B cell (primary cell): Measurements from ENCODE around the gene ZBTB4. TPM values are rescaled to one million over a fixed set of nuclear protein-coding genes. Genes with fewer than 3 reads are reported as not detected.

ENCODE experiments used
- ATAC-seq: fragments of 200-7000 bp; cut with Tn5 transposase; one replicate; pipeline ENCODE4 v1.10.0; 2021; ENCODE audit warnings: low read depth, mild to moderate bottlenecking, moderate number of reproducible peaks, moderate library complexity
- CTCF ChIA-PET: fragments of 350-600 bp; sonication (Branson Sonifier 250); formaldehyde crosslinking; loops from one replicate; lab custom pipeline; 2021; ENCODE audit warnings: antibody characterized with exemption, inconsistent platforms; lab: Charles Lee
- POLR2A ChIA-PET: fragments of 350-600 bp; sonication (Branson Sonifier 250); formaldehyde crosslinking; loops from one replicate; lab custom pipeline; 2021; ENCODE audit warnings: antibody characterized with exemption; lab: Charles Lee
- DNase-seq: peaks from one replicate; pipeline ENCODE4 v3.0.0; 2013
- H2AFZ ChIP-seq: 2 replicates; pipeline ENCODE4 v1.6.1; 2012; ENCODE audit warnings: mild to moderate bottlenecking, low read depth, low read length; ENCODE audit not compliant: insufficient read depth, poor library complexity, severe bottlenecking
- H3K27ac ChIP-seq, 2 donors: 1 replicate in 1 of 2; 2 replicates in 1 of 2; pipeline ENCODE4 v1.5.1; 2012 to 2013; ENCODE audit warnings: low read length in 2 of 2, mild to moderate bottlenecking in 2 of 2, moderate library complexity in 1 of 2
- H3K27me3 ChIP-seq, 4 experiments: fragments of 200-600 bp in 1 of 4; sonication (generic) in 1 of 4; replicated peaks in 1 of 4; 1 replicate in 2 of 4; 2 replicates in 2 of 4; pipeline versions ENCODE4 v1.6.1 to v1.7.0; 2013 to 2016; ENCODE audit warnings: low read length in 3 of 4, mild to moderate bottlenecking in 2 of 4, mixed read lengths in 1 of 4, moderate library complexity in 1 of 4; ENCODE audit not compliant: insufficient read depth in 4 of 4, control insufficient read depth in 3 of 4; ENCODE audit errors: control extremely low read depth in 1 of 4
- H3K36me3 ChIP-seq, 2 experiments: replicated peaks in 1 of 2; 1 replicate in 1 of 2; 2 replicates in 1 of 2; pipeline versions ENCODE4 v1.6.1 to v1.7.1; 2013; ENCODE audit warnings: low read length in 1 of 2; ENCODE audit not compliant: insufficient read depth in 2 of 2, control insufficient read depth in 1 of 2; ENCODE audit errors: control extremely low read depth in 1 of 2, extremely low read depth in 1 of 2
- H3K4me1 ChIP-seq, 2 donors: fragments of 200-600 bp in 1 of 2; sonication (generic) in 1 of 2; 1 replicate in 1 of 2; 2 replicates in 1 of 2; pipeline versions ENCODE4 v1.5.1 to v1.6.1; 2013 to 2017; ENCODE audit warnings: low read length in 2 of 2; ENCODE audit not compliant: control insufficient read depth in 2 of 2, insufficient read depth in 2 of 2
- H3K4me2 ChIP-seq: replicated peaks from 2 replicates; pipeline ENCODE3; 2012; ENCODE audit warnings: mild to moderate bottlenecking, low read depth, low read length; ENCODE audit not compliant: poor library complexity, severe bottlenecking
- H3K4me3 ChIP-seq, 5 experiments: fragments of 200-600 bp in 1 of 5; sonication (generic) in 1 of 5; 1 replicate in 3 of 5; 2 replicates in 2 of 5; pipeline versions ENCODE4 v1.5.1 to v1.7.0; 2011 to 2016; ENCODE audit warnings: low read length in 4 of 5, mild to moderate bottlenecking in 4 of 5, low read depth in 2 of 5, control low read depth in 1 of 5, moderate library complexity in 1 of 5; ENCODE audit not compliant: insufficient read depth in 1 of 5; ENCODE audit errors: control extremely low read depth in 1 of 5, extremely low read depth in 1 of 5
- H3K79me2 ChIP-seq: fragments of 200-600 bp; sonication (generic); one replicate; pipeline ENCODE4 v1.6.0; 2016; ENCODE audit warnings: low read length; ENCODE audit not compliant: control insufficient read depth, insufficient read depth
- H3K9ac ChIP-seq: fragments of 200-600 bp; sonication (generic); 2 replicates; pipeline ENCODE4 v1.6.1; 2017; ENCODE audit warnings: mild to moderate bottlenecking, low read length, moderate library complexity
- H3K9me3 ChIP-seq, 3 donors: one replicate each; pipeline versions ENCODE4 v1.6.1 to v1.7.1; 2013; ENCODE audit warnings: low read length in 2 of 3; ENCODE audit not compliant: control insufficient read depth in 2 of 3, insufficient read depth in 1 of 3; ENCODE audit errors: control extremely low read depth in 1 of 3
- H4K20me1 ChIP-seq: 2 replicates; pipeline ENCODE4 v1.6.0; 2012; ENCODE audit warnings: mild to moderate bottlenecking, low read length; ENCODE audit not compliant: insufficient read depth, control insufficient read depth, poor library complexity, severe bottlenecking
- H3K27ac Mint-ChIP-seq: one replicate; pipeline ENCODE4 v1.8.0; 2021; ENCODE audit warnings: mixed read lengths
- H3K27me3 Mint-ChIP-seq: one replicate; pipeline ENCODE4 v1.8.0; 2021; ENCODE audit warnings: mixed read lengths
- H3K4me1 Mint-ChIP-seq: one replicate; pipeline ENCODE4 v1.8.0; 2021; ENCODE audit warnings: mixed read lengths
- H3K4me3 Mint-ChIP-seq: one replicate; pipeline ENCODE4 v1.8.0; 2021; ENCODE audit warnings: mixed read lengths
- H3K9me3 Mint-ChIP-seq: one replicate; pipeline ENCODE4 v1.8.0; 2022; ENCODE audit warnings: mixed read lengths; ENCODE audit not compliant: insufficient read depth
- EZH2 ChIP-seq: IDR thresholded peaks from 2 replicates; pipeline ENCODE4 v1.6.1; 2012; ENCODE audit warnings: borderline replicate concordance, low read depth, mild to moderate bottlenecking, moderate library complexity, low read length; ENCODE audit not compliant: insufficient read depth, poor library complexity, severe bottlenecking
- WGBS: methylation state at CpG from one replicate; pipeline ENCODE4 v1.1.5; 2013; ENCODE audit warnings: missing lambda C conversion rate; ENCODE audit not compliant: insufficient coverage; 5-methylcytosine and 5-hydroxymethylcytosine counted together
- intact Hi-C: fragments of 100-400 bp; cut with micrococcal nuclease; formaldehyde crosslinking; loops from one replicate; pipeline ENCODE4 v1.10.0; 2022
- polyA plus RNA-seq: library from polyadenylated mRNA; depleted of rRNA; stranded (reverse); fragments of >200 nt; gene quantifications from 2 replicates; pipeline ENCODE4 v1.2.3, GENCODE V29; 2012
- total RNA-seq, 2 donors: library from RNA; stranded (reverse); fragments of 120-200 nt in 1 of 2; gene quantifications; 1 replicate in 1 of 2; 2 replicates in 1 of 2; pipeline versions ENCODE4 v1.2.3 to v1.2.4, GENCODE V29; 2013 to 2022
- TF ChIP-seq, protein P1 (sequence below): fragments of 200-600 bp; IDR thresholded peaks from one replicate; pipeline ENCODE4 v1.8.0; 2022; ENCODE audit warnings: antibody characterized with exemption, mild to moderate bottlenecking

The ZBTB4 gene
- total and polyA plus RNA-seq, 2 donors (not counting 1 experiment from before 2014, with no cell fraction given): 19.2 to 62.4 TPM

DNA sequence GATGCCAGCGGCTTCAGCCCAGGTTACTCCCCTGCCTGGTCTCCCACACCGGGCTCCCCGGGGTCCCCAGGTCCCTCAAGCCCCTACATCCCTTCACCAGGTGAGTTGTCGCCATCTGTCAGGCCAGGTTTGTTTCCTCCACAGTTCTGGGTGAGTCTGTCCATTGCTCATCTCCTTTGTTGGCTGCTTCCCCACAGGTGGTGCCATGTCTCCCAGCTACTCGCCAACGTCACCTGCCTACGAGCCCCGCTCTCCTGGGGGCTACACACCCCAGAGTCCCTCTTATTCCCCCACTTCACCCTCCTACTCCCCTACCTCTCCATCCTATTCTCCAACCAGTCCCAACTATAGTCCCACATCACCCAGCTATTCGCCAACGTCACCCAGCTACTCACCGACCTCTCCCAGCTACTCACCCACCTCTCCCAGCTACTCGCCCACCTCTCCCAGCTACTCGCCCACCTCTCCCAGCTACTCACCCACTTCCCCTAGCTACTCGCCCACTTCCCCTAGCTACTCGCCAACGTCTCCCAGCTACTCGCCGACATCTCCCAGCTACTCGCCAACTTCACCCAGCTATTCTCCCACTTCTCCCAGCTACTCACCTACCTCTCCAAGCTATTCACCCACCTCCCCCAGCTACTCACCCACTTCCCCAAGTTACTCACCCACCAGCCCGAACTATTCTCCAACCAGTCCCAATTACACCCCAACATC is 33.6 kb upstream of the ZBTB4 start:
- 95% methylated on average over 20 of the region's 20 CpGs for WGBS

DNA sequence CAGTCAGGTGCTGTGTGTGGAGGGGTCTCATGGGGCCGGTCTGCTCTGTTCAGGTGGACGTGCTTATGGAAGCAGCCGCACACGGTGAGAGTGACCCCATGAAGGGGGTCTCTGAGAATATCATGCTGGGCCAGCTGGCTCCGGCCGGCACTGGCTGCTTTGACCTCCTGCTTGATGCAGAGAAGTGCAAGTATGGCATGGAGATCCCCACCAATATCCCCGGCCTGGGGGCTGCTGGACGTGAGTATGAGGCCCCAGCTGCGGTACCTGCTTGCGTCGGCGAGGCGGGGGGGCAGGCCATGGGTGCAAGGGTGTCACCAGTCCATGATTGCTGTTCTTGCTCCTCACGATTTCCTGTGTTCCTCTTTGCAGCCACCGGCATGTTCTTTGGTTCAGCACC is 32.7 kb upstream of the ZBTB4 start:
- ChIA-PET POLR2A (no interaction called here), CTCF (interaction anchor here (0.6 to 19.2 kb wide), 4 partner anchors 40 to 157 kb away, joined by 4 to 666 read pairs (median 62); partner anchors contain the start of genes MPDU1, SENP3, SOX15 and TMEM95)
- Mint-ChIP-seq H3K4me3 (no peak overlapping the region), H3K4me1 (no peaks in the 10 kb centered on the region), H3K9me3 (no peaks in the 10 kb centered on the region), H3K27me3 (no peaks in the 10 kb centered on the region), H3K27ac (no peak overlapping the region)
- H3K4me1 ChIP-seq: no peaks in the 10 kb centered on the region
- H2AFZ ChIP-seq: no peak overlapping the region
- no peaks in the 10 kb centered on the region for H4K20me1 ChIP-seq
- no peak overlapping the region for H3K27ac ChIP-seq
- WGBS: 95% methylated on average over 15 of the region's 15 CpGs
- peaks cover 9 to 59% of the 10 kb centered on the region in 2 experiments for H3K36me3 ChIP-seq
- H3K79me2 ChIP-seq: no peaks in the 10 kb centered on the region
- no peak overlapping the region for H3K4me3 ChIP-seq
- TF ChIP-seq, protein P1, sequence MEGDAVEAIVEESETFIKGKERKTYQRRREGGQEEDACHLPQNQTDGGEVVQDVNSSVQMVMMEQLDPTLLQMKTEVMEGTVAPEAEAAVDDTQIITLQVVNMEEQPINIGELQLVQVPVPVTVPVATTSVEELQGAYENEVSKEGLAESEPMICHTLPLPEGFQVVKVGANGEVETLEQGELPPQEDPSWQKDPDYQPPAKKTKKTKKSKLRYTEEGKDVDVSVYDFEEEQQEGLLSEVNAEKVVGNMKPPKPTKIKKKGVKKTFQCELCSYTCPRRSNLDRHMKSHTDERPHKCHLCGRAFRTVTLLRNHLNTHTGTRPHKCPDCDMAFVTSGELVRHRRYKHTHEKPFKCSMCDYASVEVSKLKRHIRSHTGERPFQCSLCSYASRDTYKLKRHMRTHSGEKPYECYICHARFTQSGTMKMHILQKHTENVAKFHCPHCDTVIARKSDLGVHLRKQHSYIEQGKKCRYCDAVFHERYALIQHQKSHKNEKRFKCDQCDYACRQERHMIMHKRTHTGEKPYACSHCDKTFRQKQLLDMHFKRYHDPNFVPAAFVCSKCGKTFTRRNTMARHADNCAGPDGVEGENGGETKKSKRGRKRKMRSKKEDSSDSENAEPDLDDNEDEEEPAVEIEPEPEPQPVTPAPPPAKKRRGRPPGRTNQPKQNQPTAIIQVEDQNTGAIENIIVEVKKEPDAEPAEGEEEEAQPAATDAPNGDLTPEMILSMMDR: no peak
- no peak for TF ChIP-seq EZH2
- H3K4me2 ChIP-seq: no peak overlapping the region
- no peak overlapping the region for H3K9ac ChIP-seq
- intact Hi-C loops: no loop called here
- ATAC-seq (no peak), DNase-seq (peak; percentile 21)
- H3K9me3 ChIP-seq: no peaks in the 10 kb centered on the region
- H3K27me3 ChIP-seq: no peaks in the 10 kb centered on the region

More for the DNA sequence above, 33.6 kb upstream of the ZBTB4 start:
- no peaks in the 10 kb centered on the region for H3K4me1 ChIP-seq
- H4K20me1 ChIP-seq: no peaks in the 10 kb centered on the region
- H3K27ac ChIP-seq: no peak overlapping the region
- H3K4me3 Mint-ChIP-seq: no peak overlapping the region
- no peak for TF ChIP-seq EZH2
- TF ChIP-seq, protein P1: no peak
- peaks cover 9 to 57% of the 10 kb centered on the region in 2 experiments for H3K36me3 ChIP-seq
- no peak overlapping the region for H2AFZ ChIP-seq
- ATAC-seq (no peak), DNase-seq (peak; percentile 27)
- H3K27ac Mint-ChIP-seq: no peak overlapping the region
- H3K4me2 ChIP-seq: no peak overlapping the region
- no peaks in the 10 kb centered on the region for H3K9me3 ChIP-seq
- POLR2A ChIA-PET: interaction anchor here (4.2 kb wide), 1 partner anchor 47 kb away, joined by 32 read pairs; the partner anchor contains the start of genes SENP3 and TNFSF13
- no peaks in the 10 kb centered on the region for H3K27me3 ChIP-seq
- H3K79me2 ChIP-seq: no peaks in the 10 kb centered on the region
- H3K4me3 ChIP-seq: no peak overlapping the region
- no peaks in the 10 kb centered on the region for H3K9me3 Mint-ChIP-seq
- H3K27me3 Mint-ChIP-seq: no peaks in the 10 kb centered on the region
- no peak overlapping the region for H3K9ac ChIP-seq
- CTCF ChIA-PET: interaction anchor here (0.6 to 19.2 kb wide), 24 partner anchors 8 to 229 kb away, joined by 3 to 666 read pairs (median 4); partner anchors contain the start of genes CD68, MPDU1, SENP3 and SOX15
- intact Hi-C loops: no loop called here
- H3K4me1 Mint-ChIP-seq: no peaks in the 10 kb centered on the region
